CD4-positive, alpha-beta T cell treated with Interferon alpha-2 for 1 hour (primary cell): ENCODE measurements around the gene KARS1.

Source experiments
- DNase-seq, 2 donors: peaks; one replicate each; pipeline ENCODE4 v3.0.0-alpha.2; 2020 to 2022

Gene KARS1

DNA sequence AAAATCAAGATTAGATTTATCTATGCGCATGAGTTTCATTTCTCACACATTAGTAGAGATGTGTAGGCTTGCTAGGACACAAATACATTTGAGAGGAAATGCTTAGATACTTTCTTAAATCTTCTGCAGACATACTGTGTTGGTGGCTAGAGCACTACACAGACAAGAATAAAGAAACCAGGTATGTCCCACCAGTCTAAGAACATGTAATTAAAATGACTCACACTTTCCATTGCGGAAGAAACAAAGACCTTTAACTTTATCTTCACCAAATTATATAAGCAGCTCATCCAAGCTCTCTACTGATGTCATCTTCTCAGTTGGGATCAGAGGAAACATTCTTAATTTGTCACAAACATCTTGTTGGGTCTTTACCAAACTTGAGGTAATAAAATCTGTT lies 68.7 kb downstream of the KARS1 start:
- DNase-seq: no peak

DNA sequence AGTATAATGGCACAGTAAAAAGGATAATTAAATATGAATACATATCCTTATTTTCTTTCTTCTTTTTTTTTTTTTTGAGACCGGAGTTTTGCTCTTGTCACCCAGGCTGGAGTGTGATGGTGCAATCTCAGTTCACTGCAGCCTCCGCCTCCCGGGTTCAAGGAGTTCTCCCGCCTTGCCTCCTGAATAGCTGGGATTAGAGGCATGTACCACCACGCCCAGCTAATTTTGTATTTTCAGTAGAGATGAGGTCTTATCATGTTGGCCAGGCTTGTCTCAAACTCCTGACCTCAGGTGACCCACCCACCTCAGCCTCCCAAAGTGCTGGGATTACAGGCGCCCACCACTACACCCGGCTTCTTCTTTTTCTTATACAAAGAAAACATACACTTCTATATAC lies 69.3 kb downstream of the KARS1 start:
- no peak for DNase-seq
